Smooth muscle cell (in vitro differentiated cells): ENCODE data around the gene PECR. TPM values are rescaled to one million over a fixed set of nuclear protein-coding genes. Genes with fewer than 3 reads are reported as not detected.

Experiments
- DNase-seq: peaks from one replicate; lab custom pipeline; 2025; ENCODE audit not compliant: unreplicated experiment; lab: John Stamatoyannopoulos, UW
- H2AFZ ChIP-seq: fragments of 200-600 bp; sonication (generic); 2 replicates; pipeline ENCODE4 v1.6.0; 2016; ENCODE audit warnings: antibody characterized with exemption, low read depth, mild to moderate bottlenecking
- H3F3A ChIP-seq: fragments of 200-600 bp; sonication (generic); 2 replicates; pipeline ENCODE4 v1.6.0; 2017; ENCODE audit warnings: antibody characterized with exemption, low read depth
- H3K27ac ChIP-seq: fragments of 200-600 bp; sonication (generic); 2 replicates; pipeline ENCODE4 v1.5.1; 2016; ENCODE audit warnings: low read depth, mild to moderate bottlenecking
- H3K27me3 ChIP-seq: fragments of 200-600 bp; sonication (generic); 2 replicates; pipeline ENCODE4 v1.6.1; 2016; ENCODE audit warnings: low read depth, mild to moderate bottlenecking
- H3K36me3 ChIP-seq: fragments of 200-600 bp; sonication (generic); 2 replicates; pipeline ENCODE4 v1.5.1; 2016; ENCODE audit warnings: low read depth
- H3K4me1 ChIP-seq: fragments of 200-600 bp; sonication (generic); 2 replicates; pipeline ENCODE4 v1.5.1; 2016; ENCODE audit warnings: low read depth
- H3K4me2 ChIP-seq: fragments of 200-600 bp; sonication (generic); 2 replicates; pipeline ENCODE4 v1.6.0; 2016; ENCODE audit warnings: mild to moderate bottlenecking
- H3K4me3 ChIP-seq: fragments of 200-600 bp; sonication (generic); 2 replicates; pipeline ENCODE4 v1.5.1; 2016; ENCODE audit warnings: mild to moderate bottlenecking
- H3K79me2 ChIP-seq: fragments of 200-600 bp; sonication (generic); 2 replicates; pipeline ENCODE4 v1.6.0; 2016; ENCODE audit warnings: low read depth, mild to moderate bottlenecking
- H3K9ac ChIP-seq: fragments of 200-600 bp; sonication (generic); 2 replicates; pipeline ENCODE4 v1.6.0; 2016; ENCODE audit warnings: low read depth
- H3K9me3 ChIP-seq: fragments of 200-600 bp; sonication (generic); replicated peaks from 2 replicates; pipeline ENCODE4 v1.5.1; 2016; ENCODE audit warnings: low read depth
- H4K20me1 ChIP-seq: fragments of 200-600 bp; sonication (generic); 2 replicates; pipeline ENCODE4 v1.6.0; 2016; ENCODE audit warnings: low read depth
- WGBS: methylation state at CpG from one replicate; pipeline ENCODE4 v1.1.7; 2016; ENCODE audit warnings: low lambda C conversion rate; 5-methylcytosine and 5-hydroxymethylcytosine counted together
- polyA plus RNA-seq: library from polyadenylated mRNA; unstranded; fragments of >200 nt; fragmentation: Nextera tagmentation; extraction: Ambion mirVana; gene quantifications from 2 replicates; pipeline ENCODE4 v1.2.1, GENCODE V29; 2016
- total RNA-seq: library from RNA; depleted of rRNA; stranded (reverse); fragments of >200 nt; gene quantifications from 2 replicates; pipeline ENCODE4 v1.2.3, GENCODE V29; 2014
- TF ChIP-seq, protein P1 (sequence below): fragments of 200-600 bp; sonication (generic); IDR thresholded peaks from 2 replicates; pipeline ENCODE4 v1.5.1; 2017; ENCODE audit warnings: borderline replicate concordance, mild to moderate bottlenecking, antibody characterized with exemption; ENCODE audit not compliant: insufficient read depth, poor library complexity, severe bottlenecking

The PECR gene
- total and polyA plus RNA-seq, 2 experiments from 2014 or later, result 4.8 to 10.0 TPM

DNA sequence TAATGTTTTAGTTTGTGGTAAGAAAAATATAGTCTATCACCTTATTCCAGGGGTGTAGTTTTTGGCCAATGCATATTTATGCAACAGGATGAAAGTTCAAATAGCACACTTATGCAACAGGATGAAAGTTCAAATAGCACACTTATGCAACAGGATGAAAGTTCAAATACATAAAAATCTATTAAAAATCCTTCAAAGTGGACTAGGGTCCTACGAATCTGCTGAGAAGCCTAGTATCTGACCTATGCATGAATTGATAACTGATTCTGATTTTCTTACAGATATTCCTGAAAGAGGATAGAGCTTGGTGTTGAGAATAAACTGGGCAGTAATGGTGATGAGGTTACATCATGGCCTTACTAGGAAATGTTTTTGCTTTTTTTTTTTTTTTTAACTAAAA is 2.8 kb downstream of the PECR start:
- H3K27me3 ChIP-seq, result no peaks in the 10 kb centered on the region
- no peaks in the 10 kb centered on the region for H3K9me3 ChIP-seq
- no peak for DNase-seq
- peaks cover 3% of the 10 kb centered on the region for H3F3A ChIP-seq
- H2AFZ ChIP-seq, result no peak overlapping the region
- H3K4me2 ChIP-seq, result no peak overlapping the region
- H3K27ac ChIP-seq, result no peak overlapping the region
- WGBS, result 91% methylated on average over 1 of the region's 1 CpG
- TF ChIP-seq, protein P1, sequence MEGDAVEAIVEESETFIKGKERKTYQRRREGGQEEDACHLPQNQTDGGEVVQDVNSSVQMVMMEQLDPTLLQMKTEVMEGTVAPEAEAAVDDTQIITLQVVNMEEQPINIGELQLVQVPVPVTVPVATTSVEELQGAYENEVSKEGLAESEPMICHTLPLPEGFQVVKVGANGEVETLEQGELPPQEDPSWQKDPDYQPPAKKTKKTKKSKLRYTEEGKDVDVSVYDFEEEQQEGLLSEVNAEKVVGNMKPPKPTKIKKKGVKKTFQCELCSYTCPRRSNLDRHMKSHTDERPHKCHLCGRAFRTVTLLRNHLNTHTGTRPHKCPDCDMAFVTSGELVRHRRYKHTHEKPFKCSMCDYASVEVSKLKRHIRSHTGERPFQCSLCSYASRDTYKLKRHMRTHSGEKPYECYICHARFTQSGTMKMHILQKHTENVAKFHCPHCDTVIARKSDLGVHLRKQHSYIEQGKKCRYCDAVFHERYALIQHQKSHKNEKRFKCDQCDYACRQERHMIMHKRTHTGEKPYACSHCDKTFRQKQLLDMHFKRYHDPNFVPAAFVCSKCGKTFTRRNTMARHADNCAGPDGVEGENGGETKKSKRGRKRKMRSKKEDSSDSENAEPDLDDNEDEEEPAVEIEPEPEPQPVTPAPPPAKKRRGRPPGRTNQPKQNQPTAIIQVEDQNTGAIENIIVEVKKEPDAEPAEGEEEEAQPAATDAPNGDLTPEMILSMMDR, result no peak
- H3K4me1 ChIP-seq, result peaks cover 19% of the 10 kb centered on the region
- no peak overlapping the region for H3K9ac ChIP-seq
- H3K4me3 ChIP-seq, result no peak overlapping the region
- H3K79me2 ChIP-seq, result no peaks in the 10 kb centered on the region
- no peaks in the 10 kb centered on the region for H4K20me1 ChIP-seq
- no peaks in the 10 kb centered on the region for H3K36me3 ChIP-seq

DNA sequence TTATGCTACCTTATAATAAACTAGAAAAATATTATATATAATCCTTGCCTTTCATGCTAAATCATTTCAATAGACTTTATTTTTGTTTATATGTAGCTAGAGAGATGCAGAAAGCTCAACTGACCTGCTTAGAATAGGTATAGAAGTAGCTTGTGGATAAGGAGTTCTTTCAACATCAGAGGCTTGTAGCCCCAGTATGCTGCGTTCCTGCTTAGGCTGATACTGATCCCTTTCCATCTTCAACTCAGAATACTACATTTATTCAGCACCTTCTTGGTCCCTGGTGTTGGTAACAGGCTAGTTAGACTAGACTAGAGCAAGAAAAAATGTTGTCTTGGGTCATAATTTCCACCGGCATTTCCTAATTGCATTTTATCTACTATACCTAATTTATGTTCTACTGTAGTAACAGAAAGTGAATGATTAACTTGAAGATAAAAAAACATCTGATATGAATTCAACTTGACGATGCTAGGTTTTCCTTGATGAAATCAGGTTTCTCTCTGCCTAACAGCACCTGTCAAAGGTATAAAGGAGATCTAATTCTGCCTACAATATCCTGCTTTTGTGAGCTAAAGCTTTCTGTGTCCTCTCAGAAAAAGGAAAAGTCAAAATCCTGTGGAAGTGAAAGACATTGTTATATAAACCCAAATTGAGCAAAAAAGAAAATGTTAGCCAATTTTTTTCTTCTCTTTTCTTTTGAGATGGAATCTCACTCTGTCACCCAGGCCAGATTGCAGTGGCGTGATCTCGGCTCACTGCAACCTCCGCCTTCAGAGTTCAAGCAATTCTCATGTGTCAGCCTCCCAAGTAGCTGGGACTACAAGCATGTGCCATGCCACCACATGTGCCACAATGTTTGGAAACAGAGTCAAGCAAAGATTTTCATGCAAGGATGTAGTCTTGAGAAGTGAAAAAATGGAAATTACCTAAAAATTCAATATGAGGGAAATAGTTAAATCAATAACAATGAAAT is 5.8 kb downstream of the PECR start:
- H3K27ac ChIP-seq, result no peak overlapping the region
- H4K20me1 ChIP-seq, result no peaks in the 10 kb centered on the region
- DNase-seq, result no peak
- H3K4me2 ChIP-seq, result no peak overlapping the region
- no peaks in the 10 kb centered on the region for H3K4me1 ChIP-seq
- no peaks in the 10 kb centered on the region for H3F3A ChIP-seq
- no peaks in the 10 kb centered on the region for H3K9me3 ChIP-seq
- H3K79me2 ChIP-seq, result no peaks in the 10 kb centered on the region
- TF ChIP-seq, protein P1, result no peak
- H3K9ac ChIP-seq, result no peak overlapping the region
- no peaks in the 10 kb centered on the region for H3K36me3 ChIP-seq
- 93% methylated on average over 6 of the region's 6 CpGs for WGBS
- H3K27me3 ChIP-seq, result no peaks in the 10 kb centered on the region
- H2AFZ ChIP-seq, result no peak overlapping the region
- no peak overlapping the region for H3K4me3 ChIP-seq

DNA sequence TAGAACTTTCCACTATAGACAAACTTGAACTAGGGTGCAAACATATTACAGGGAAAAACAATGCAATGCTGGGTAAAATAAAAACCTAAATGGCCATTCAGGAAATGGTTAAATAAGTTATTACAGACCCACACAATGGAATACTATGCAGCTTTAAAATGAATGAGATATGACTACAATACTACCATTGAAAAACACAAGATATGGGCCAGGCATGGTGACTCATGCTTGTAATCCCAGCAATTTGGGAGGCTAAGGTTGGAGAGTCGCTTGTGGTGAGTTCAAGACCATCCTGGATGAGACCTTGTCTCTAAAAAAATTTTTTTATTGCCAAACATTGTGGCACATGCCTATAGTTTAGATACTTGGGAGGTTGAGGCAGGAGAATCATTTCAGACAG is 6.8 kb downstream of the PECR start:
- H3K36me3 ChIP-seq, result no peaks in the 10 kb centered on the region
- no peaks in the 10 kb centered on the region for H3F3A ChIP-seq
- no peak overlapping the region for H3K4me2 ChIP-seq
- H3K9me3 ChIP-seq, result no peaks in the 10 kb centered on the region
- no peaks in the 10 kb centered on the region for H3K79me2 ChIP-seq
- no peak overlapping the region for H2AFZ ChIP-seq
- no peak for DNase-seq
- H4K20me1 ChIP-seq, result no peaks in the 10 kb centered on the region
- WGBS, result 67% methylated on average over 1 of the region's 1 CpG
- H3K4me1 ChIP-seq, result no peaks in the 10 kb centered on the region
- H3K27ac ChIP-seq, result no peak overlapping the region
- H3K9ac ChIP-seq, result no peak overlapping the region
- no peak overlapping the region for H3K4me3 ChIP-seq
- TF ChIP-seq, protein P1, result no peak
- no peaks in the 10 kb centered on the region for H3K27me3 ChIP-seq
